HG03196 (cell line): Measurements from ENCODE around the gene PLAAT5.
"Not testable (repeated sequence)": the region's sequence is repeated elsewhere in the genome, so short reads cannot be mapped to it uniquely, and the experiment has no call there.

ENCODE experiments used
- ATAC-seq: cut with Tn5 transposase; IDR thresholded peaks from one replicate; pipeline ENCODE4 v1.9.1; 2021; ENCODE audit not compliant: unreplicated experiment

Gene PLAAT5

DNA sequence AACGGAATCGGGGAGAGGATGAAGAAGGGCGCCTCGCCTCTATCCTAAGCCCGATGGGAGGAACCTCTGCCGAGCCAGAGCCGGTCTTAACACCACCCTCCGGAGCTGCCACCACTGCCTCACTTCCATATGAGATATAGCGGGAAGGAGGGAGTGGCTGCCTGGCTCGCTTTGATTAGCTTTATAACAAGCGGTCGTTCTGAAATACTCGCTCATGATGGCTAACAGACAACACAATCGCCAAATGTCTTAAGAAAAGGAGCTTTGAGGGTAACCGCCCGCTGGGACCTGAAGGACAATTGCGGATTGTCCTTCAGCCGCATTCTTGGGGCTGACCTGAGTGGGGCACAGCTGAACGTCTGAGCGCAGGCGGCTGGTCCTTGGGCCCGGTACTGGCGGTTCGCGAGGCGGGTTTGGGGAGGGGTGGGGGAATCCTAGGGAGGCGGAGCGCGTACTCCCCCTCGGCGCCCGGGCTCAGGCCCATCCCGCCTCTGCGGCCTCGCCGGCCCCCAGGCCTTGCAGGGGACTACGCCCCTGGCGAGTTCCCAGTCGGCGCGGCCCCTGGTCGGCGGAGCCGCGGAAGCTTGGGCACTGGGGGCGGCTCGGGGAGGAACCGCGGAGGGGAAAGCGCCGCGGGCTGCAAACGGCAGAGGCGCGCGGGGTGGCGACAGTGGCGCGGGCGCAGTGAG is at the start of gene PLAAT5:
Gene PLAAT5, minus strand, starts transcription at position 617 of the 689 bp plus-strand sequence. Its CDS starts 133 bp downstream, at position 484.
- no peak for ATAC-seq

DNA sequence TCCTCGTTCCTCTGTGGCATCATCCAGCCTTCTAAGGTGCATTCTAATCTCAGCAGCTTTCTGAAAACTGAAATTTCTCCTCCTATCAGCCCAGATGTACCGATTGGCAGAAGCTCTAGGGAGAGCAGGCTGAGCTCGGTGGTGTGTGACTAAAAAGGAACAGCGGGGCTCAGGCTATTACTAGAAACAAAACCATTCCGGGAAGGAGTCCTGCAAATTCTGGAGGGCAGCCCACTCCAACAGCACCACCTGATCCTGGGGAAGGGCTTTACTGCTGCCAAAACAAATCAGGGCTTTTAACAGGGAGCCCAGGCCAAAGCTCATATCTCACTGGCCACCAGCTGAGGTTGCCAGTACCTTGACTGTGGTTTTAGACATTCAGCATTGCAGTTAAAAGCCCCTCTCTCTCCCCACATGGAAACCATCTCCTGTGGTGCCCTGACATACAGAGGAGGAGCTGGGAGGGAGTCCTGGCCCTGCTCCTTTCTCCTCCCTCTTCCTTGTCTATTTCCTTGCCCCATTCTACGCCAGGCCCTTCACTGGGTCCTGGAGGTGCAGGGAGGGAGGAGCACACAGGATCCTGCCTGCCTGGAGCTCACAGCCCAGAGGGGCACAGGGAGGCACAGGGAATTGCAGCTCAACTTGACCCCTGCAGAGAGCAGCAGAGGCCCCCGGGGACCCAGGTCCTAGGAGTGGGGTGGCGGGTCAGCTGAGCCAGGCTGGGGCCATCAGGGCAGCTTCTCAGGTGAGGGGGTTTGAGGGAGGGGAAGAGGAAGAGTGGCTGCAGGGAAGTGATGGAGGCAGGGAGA is 46.5 kb upstream of the PLAAT5 start:
- ATAC-seq = no peak

- ATAC-seq = no peak
Measured at GRCh38 chr11:63536669-63537292, 45.8 kb upstream of the PLAAT5 start, which contains the start of gene PLAAT4. PLAAT4 (plus strand) TSS chr11:63536808; CDS start chr11:63536869, 61 bp downstream.

GRCh38 chr11:63535734-63536133 is 44.8 kb upstream of the PLAAT5 start:
- ATAC-seq = no peak

GRCh38 chr11:63534895-63535461 is 44.0 kb upstream of the PLAAT5 start:
- no peak for ATAC-seq

DNA sequence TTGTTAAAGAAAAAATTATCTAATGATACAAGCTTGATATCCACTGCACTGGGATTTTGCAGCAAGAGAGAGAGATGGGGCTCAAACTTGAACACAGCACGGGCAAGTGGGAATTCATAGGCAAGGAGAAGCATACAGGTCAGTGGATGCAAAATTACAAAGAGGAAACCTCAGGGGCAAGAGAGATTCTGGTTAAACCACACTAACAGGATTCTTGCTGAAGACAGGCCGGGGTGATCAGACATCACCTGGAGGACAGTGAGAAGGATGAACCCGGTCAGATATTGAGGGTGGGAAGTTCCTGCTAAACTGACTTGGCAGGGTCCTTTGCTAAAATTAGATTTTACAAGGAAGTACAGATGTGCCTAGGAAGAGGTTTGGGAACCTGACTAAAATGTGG is 43.1 kb upstream of the PLAAT5 start:
- ATAC-seq = no peak

GRCh38 chr11:63532799-63533475 is 42.0 kb upstream of the PLAAT5 start:
- no peak for ATAC-seq

DNA sequence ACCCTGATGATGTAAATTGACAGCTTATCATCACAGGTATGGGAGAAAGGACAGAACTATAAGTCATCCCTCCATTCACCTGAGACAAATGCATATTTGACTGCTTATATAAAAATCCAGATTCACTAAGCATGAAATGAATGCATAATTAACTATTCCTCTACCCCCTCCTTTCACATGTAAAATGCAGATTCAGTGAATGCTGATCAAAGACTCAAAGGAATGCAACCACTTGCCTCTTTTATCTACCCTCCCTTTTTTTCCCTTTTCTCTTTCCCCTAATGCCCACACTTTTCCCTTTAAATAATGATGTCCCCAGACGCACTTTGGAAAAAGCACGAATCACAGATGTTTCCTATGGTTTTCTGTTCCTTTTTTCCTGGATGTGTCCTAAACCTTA is 41.1 kb upstream of the PLAAT5 start:
- no peak for ATAC-seq

DNA sequence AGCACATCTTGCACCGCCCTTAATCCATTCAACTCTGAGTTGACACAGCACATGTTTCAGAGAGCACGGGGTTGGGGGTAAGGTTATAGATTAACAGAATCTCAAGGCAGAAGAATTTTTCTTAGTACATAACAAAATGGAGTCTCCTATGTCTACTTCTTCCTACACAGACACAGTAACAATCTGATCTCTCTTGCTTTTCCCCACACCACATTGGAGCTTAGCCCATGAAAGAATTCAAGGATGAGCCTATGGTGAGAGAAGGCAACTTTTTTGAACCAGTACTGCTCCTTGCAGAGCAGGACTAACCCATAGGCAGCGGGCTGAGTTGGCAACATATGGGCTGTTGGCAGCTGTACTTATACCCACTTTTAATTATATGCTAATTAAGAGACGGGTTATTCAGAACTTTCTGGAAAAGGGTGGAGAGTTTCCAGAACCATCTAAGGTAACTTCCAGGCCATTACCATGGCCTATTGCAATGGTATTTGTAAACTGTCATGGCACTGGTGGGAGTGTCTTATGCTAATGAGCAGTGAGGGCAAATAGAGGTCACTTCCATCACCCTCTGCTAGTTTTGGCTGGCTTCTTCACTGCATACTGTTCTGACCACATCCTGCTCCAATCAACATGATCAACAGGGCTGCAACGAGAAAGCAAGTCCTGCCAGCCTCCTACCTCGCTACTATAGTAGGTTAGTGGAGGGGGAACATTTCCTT is 40.3 kb upstream of the PLAAT5 start:
- peak; percentile 74 for ATAC-seq

GRCh38 chr11:63530021-63530420 is 39.1 kb upstream of the PLAAT5 start:
- ATAC-seq = no peak

DNA sequence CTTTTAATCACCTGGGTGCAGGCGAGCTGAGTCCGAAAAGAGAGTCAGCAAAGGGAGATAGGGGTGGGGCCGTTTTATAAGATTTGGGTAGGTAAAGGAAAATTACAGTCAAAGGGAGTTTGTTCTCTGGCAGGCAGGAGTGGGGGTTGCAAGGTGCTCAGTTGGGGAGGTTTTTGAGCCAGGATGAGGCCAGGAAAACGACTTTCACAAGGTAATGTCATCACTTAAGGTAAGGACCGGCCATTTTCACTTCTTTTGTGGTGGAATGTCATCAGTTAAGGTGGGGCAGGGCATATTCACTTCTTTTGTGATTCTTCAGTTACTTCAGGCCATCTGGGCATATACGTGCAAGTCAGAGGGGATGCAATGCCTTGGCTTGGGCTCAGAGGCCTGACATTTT is 38.4 kb upstream of the PLAAT5 start:
- not testable (repeated sequence) for ATAC-seq

DNA sequence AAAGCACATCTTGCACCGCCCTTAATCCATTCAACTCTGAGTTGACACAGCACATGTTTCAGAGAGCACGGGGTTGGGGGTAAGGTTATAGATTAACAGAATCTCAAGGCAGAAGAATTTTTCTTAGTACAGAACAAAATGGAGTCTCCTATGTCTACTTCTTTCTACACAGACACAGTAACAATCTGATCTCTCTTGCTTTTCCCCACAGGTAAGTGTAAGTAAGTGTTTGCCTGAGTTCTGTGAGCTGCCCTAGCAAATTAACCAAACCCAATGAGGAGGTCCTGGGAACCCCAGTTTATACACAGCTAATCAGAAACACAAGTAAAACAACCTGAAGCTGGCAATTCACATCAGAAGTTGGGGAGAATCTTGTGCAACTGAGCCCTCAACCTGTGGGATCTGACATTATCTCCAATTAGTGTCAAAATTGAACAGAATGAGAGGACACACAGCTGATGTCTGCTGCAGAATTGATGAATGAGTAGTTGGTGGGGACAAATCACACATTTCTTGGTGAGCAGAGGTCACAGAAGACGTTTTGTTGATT is 37.8 kb upstream of the PLAAT5 start:
- not testable (repeated sequence) for ATAC-seq

- not testable (repeated sequence) for ATAC-seq
Measured at GRCh38 chr11:63528156-63528555, 37.2 kb upstream of the PLAAT5 start.

GRCh38 chr11:63527667-63528066 is 36.7 kb upstream of the PLAAT5 start:
- no peak for ATAC-seq

GRCh38 chr11:63523151-63523550 is 32.2 kb upstream of the PLAAT5 start:
- ATAC-seq = no peak

GRCh38 chr11:63521896-63522295 is 30.9 kb upstream of the PLAAT5 start:
- ATAC-seq = no peak

GRCh38 chr11:63520606-63521170 is 29.7 kb upstream of the PLAAT5 start:
- no peak for ATAC-seq

DNA sequence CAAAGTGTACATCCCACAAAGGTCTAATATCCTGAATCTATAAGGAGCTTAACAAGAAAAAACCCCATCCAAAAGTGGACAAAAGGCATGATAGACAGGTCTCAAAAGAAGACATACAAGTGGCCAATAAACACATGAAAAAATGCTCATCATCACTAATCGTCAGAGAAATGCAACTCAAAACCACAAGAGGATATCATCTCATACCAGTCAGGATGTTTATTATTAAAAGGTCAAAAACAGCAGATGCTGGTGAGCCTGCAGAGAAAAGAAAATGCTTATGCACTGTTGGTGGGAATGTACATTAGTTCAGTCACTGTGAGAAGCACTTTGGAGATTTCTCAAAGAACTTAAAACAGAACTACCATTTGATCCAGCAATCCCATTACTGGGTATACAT is 27.6 kb upstream of the PLAAT5 start:
- ATAC-seq = no peak

- ATAC-seq = no peak
Measured at GRCh38 chr11:63517156-63517555, 26.2 kb upstream of the PLAAT5 start.

DNA sequence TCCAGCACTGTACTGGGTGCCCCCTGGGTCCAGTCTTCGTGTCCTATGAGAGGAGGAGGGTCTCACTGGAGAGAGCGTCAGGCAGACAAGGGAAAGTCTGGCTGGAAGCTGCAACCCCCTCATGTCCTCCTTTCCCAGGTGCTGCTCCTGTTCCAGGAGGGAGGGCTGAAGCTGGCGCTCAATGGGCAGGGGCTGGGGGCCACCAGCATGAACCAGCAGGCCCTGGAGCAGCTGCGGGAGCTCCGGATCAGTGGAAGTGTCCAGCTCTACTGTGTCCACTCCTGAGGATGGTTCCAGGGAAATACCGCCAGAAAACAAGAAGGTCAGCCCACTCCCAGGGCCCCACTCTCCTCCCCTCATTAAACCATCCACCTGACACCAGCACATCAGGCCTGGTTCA is 25.1 kb upstream of the PLAAT5 start:
- no peak for ATAC-seq
